Esophagus mucosa (tissue), 1 donor: ENCODE data around the gene KCNQ1OT1. TPM values are rescaled to one million over a fixed set of nuclear protein-coding genes. Genes with fewer than 3 reads are reported as not detected.

Source experiments
- ATAC-seq: fragments of 200-7000 bp; cut with Tn5 transposase; one replicate; pipeline ENCODE4 v1.9.1; 2020
- total RNA-seq: library from RNA; stranded (reverse); gene quantifications from one replicate; pipeline ENCODE4 v1.2.4, GENCODE V29; 2023
- donor health status: DM: yes; HTN: yes; CAD: no.

KCNQ1OT1 gene
- total RNA-seq, 1 donor from 2014 or later = 0.60 TPM

DNA sequence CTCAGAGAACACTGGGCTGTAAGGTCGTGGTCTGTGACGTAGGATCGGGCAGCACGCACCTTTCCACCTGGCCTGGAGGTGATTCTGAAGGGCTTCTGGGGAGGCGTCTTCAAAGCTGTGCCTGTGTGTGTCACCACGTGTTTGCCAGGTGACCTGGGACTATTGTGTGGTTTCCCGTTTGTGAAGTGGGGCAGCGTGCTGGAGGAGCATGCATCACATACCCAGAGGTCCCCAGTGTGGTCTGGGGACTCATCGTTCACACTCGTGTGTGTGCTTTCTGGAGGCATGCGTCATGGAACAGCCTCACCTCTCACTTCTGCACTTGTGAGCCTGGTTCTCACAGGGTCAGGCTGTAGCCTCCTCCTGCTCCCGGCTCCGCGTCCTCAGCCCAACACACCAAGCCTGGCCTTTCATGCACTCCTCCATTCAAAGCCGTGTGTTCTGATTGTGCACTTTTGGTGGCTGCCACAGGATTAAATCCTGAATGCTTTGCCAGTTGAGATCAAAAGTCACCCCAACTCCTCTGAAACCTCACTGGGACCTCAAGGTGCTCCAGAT is 106.3 kb downstream of the KCNQ1OT1 start:
- no peak for ATAC-seq

DNA sequence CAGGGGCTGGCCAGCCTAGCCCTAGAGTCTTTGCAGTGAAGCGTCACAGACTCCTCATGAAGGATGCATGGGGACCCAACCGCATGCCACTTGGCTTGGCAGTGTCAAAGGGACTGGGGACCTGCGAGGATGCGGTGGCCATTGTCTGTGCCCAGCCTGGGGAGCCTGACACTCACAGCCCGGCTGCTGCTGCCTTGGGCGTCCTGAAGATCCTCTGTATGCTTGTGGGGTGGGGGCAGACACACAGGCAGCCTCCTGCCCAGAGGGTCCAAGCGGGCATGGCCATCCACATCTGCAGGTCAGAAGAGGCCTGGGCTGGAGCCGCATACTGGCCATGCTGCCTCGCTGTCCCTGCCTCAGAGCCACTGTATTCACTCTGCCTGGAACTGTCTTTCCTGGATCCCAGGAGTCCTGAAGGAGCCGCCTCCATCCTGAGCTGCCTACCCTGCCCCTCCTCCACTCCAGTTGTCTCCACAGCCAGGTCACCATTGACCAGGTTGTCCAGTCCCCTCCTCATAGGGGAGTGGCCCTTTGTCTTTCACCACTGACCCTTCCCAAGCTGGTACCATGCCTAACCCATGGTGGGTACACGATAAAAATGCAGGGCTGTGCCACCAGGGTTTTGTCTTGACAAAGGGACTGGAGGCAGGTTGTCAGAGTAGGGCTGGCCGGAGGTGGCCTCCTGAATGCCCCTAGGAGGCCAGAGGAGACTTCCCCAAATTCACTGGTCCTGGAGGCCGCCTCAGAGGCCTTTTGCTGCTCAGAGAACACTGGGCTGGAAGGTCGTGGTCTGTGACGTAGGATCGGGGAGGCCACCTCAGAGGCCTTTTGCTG is 107.0 kb downstream of the KCNQ1OT1 start:
- no peak for ATAC-seq

DNA sequence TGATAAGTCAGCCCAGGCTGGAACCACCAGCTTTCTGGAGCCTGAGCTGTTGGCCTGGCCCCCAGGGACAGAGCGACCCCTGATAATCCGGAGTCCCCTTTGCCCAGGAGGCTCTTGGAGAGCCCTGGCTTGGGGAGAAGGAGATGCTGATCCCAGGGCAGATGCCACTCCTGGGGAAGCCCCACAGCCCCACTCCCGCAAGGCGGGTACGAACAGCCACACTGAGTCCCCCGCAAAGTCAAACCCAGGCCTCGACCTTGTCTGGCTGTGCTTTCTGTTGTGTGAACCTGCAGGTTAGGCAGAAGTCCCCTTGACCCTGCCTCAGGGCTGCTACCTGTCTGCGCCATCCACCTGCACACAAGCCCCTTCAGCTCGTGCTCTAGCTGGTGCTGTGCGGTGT is 108.0 kb downstream of the KCNQ1OT1 start:
- no peak for ATAC-seq

DNA sequence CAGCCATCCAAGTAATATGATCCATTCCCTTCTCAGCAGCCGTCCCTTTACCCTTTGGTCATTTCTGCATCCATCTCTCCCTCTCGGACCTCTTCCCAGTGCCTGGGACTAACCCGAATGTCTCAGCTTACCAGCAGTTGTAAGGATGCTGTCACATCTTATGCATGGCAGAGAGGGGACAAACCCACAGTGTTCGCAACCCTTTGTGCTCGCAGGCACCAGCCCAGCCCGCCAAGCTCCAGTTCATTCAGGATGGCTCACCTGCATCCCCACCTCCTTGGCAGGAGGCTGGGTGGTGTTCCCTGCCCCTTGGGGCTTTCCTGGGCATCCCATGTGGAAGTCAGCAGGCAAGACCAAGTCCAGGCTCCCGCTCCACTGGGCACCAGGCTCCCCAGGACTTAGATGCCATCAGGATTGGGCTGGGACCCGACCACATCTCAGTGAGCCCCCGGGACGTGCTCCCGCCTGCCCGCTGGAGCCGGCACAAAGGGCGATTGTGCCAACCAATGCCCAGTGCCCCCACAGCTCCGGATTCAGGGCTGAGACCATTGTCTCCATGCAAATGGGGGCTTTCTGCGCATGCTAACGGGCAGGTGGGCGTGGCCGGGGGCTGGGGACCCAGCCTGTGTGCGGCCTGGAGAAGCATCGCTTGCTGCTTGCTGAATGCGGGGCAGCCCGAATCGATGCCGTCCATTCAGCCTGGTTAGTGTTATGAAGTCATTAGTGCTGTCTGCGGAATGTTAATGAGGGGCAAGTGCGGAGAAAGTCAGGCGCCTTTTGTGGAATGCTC is 108.6 kb downstream of the KCNQ1OT1 start:
- ATAC-seq = no peak

DNA sequence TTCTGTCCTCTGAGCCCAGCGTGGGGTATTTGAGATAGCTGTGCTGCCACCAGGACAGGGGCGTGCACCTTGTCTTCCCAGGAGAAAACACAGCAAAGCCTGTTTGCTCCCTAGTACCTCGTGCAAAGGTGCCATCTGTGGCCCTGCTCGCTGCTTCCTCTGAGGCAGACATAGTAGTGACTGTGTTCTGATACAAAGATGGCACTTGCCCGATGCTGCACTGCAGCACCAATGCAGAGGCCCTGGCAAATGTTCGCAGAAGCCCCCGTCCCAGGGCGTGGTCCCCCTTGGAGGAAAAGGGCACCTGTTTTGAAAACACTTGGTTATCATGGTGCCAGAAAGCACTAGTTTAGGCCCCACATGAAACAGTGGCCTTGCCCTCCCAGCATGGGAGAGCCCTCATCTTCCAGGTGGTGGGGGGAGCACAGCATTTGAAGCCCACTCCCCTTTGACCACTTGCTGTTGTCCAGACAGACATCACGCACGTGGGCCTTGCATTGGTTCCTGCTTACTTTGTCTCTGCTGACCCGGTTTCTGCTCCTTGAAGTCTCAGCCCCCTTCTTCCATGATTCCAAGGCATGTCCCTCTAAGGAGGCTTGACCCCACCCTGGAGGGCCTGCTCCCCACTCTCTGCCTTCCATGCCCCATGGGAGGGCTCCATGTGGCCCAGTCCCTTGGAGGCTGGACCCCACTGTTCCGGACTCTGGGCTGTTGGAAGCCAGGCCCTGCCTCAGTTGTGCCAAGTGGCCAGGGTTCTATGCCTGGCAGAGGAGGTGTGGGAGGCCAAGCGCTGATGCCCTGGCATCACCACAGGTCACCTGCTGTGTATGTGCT is 109.4 kb downstream of the KCNQ1OT1 start:
- no peak for ATAC-seq

DNA sequence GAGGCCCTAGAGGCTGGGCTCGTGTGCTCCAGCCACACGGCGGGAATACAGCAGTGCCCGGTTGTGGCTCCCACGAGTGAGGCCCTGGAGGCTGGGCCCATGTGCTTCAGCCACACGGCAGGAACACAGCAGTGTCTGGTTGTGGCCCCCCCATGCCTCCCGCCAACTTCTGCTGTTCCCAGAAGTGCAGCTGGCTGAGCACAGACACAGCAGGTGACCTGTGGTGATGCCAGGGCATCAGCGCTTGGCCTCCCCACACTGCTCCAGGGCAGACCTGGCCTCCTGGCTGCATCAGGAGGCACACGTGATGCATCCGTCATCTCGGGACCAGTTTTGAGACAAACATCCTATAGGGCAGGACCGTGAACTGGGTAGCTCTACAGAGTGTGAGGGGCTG is 110.3 kb downstream of the KCNQ1OT1 start:
- no peak for ATAC-seq

DNA sequence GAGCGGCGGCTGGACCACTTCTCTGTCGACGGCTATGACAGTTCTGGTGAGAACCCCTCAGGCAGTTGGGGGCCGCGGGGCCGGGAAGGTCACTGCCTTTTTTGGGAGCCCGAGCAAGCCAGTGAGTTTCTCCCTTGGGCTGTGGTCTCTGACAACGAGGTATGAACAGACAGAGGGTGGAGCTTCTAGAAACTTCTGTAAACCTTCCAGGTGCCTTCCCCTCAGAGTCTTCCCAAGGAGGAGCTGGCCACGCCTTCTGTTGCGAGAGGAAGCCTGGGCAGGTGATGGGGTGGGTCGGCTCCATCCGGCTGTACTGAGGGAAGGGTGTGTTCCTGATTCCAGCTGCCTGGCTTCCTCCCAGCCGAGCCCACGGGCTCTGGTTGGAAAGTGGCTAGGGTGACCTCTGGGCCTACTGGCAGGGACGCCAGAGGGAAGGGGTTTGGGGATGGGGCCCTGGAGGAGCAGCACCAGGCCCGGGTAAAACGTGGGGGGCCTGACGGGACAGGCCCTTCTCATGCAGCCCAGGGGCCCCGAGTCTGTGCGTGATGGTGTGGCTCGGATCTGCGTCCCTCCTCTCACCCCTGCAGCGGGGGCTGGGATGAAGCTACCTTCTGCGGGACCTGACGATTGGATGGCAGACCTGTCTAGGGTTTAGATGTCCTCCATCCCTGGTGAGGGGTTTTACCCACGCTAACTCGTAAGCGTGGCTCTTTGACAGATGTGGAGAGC is 110.8 kb downstream of the KCNQ1OT1 start:
- ATAC-seq = no peak

DNA sequence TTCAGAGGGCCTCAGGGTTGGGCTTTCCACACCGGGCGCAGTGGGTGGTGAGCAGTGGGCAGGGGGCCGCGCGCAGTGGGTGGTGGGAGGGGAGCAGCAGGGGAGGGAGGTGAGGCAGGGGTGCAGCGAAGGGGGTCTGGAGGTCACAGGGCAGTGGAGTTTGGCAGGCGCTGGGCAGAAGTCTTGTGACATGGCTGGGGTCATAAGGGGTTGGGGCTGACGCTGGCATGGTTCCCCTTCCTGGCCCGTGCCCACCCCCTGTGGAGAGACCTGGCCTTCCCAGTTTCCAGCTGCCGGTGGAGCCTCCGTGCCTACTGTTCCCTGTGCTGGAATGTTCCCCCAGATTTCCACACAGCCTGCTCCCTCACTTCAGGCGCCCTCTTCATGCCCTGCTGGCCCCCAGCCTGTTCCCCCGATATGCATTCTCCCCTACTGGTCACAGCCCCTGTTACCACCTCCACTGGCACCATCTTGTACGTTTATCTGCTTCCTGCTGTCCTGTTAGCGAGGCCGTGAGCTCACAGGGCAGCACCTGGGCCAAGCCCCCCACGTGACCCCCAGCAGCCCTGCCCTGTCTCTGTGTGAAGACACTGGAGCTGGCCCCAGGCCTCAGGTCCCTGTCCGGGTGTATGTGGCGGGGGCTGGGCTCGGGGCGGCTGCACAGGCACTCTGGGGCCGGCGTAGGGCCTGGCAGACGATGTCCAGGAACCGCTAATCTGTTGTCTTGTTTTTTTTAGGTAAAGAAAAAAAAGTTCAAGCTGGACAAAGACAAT is 111.6 kb downstream of the KCNQ1OT1 start:
- ATAC-seq = no peak

DNA sequence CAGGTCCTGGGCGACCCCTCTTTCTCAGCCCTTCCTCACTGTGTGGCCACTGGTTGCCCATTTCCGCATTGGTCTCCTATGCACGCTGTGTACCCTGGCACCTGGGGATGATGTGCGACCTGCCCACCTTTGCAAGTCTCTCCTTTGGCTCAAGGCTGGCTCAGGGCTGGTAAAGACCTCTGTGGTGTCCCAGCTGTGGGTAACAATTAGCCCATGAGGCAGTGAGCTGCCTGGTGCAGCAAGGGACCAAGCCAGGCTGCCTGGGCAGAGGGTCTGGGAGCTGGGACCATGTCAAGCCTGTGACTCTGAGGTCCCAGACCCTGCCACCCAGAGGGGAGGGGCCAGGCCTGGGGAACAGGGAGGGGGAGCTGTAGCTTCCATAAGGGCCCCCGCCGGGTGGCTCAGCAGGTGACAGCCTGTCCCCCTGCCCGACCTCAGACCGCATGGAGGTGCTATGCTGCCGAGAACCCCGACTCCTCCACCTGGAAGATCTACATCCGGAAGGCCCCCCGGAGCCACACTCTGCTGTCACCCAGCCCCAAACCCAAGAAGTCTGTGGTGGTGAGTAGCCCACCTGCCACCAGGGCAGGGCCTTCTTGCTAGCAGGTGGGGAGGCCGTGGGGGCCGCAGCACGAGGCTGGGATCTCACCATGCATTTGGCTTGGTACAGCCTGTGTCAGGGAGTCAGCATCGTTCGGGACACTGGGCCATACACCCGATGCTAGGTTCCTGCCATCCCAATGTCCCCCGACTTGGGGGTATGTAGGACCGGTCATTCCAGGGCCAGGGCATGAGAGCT is 112.5 kb downstream of the KCNQ1OT1 start:
- ATAC-seq = no peak

DNA sequence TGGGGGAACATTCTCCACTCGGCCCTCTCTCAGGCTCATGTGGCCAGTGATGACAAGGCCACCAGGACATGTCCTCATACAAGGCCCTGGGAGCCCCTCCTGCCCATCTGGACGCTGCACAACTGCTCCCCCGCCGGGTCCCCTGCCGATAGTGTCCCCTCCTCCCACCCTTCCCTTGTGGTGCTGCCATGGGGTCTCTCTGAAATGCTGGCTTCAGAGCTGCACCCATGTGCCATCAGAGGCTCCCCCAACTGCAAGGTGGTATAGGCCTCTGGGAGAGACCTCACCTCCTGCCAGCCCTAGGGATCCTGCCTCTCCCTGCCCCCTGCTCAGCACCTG is 113.0 kb downstream of the KCNQ1OT1 start:
- no peak for ATAC-seq

DNA sequence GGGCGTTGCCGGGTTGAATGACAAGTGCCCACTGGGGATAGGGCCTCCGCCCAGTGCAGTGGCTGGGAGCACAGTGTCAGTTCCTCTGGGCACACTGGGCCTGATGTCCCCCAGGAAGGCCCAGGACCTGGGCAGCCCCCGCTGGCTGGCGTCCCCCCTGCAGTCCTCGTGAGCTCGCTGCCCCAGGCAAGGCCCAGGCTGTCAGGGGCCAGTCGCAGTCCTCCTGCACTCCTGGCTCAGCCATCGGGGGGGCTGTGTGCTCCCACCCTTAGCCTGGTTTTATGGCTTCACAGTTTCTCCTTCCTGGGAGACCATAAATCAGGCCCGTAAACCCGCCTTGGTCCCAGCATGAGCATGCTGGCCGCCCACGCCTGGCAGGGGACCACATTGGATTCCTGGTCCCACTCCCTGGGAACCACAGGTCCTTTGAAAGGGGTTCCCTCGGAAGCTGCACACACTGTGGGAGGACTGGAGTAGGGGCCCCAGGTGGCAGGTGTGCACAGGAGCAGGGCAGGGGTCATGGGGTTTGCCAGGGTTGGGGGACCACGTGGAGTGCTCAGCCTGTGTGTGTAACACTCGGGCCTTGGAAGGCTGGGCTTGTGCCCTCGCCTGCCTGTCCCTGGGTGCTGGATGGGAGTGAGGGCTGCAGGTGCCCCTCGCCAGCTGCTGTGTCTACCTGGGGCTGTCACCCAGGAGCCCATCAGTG is 113.6 kb downstream of the KCNQ1OT1 start:
- ATAC-seq = no peak

DNA sequence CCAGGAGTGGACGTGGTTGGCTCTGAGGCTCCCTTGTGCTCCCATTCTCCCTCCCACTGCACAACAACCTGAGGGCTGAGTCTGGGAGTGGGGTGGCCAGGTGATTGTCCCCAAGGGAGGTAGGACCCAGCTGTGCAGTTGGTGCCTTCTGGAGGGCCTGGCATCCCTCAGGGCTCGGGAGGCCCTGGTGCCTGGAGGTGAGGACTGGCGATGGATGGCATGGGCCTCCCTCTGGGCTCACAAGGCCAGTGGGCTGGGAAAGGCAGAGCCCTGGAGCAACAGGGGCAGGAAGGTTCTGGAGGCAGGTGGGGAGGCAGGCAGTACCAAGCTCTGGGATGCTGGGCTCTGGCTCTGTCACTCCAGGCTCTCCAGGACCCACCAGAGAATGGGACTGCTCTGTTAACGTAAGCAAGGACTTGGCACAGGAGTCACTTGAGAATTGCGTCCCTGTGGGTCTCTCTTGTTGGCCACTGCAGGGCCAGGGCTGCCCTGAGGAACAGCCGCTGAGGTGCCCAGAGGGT is 114.2 kb downstream of the KCNQ1OT1 start:
- ATAC-seq = no peak

DNA sequence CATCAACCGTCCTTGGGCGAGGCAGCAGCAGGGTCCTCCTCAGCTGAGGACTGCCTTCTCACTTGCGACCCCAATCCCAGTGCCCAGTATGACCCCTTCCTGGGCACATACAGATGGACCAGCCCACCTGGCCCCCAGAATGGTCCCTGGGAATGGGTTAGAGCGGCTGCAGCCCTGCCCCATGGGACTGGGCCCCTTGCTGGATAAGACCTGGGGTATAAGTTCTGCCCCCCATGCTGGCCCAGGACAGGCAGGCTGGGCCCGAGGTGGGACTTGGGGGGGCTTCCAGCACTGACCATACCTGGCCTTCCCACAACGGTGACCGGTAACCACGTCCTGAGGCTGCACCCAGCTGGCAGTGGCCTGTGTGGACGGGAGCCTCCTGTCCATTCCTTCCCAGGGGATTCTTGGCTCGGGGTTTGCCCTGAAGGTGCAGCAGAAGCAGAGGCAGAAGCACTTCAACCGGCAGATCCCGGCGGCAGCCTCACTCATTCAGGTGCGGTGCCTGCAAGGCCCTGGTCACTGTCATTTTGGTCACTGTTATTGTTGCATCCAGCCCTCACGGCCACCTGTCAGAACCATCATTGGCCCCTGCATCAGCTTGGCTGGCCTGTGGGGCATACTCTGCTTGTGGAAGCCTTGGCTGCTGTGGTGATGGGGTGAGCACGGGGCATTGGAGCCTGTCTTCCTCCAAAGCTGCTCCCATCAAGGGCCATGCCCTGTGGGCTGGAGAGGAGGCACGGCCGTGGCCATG is 114.8 kb downstream of the KCNQ1OT1 start:
- no peak for ATAC-seq

DNA sequence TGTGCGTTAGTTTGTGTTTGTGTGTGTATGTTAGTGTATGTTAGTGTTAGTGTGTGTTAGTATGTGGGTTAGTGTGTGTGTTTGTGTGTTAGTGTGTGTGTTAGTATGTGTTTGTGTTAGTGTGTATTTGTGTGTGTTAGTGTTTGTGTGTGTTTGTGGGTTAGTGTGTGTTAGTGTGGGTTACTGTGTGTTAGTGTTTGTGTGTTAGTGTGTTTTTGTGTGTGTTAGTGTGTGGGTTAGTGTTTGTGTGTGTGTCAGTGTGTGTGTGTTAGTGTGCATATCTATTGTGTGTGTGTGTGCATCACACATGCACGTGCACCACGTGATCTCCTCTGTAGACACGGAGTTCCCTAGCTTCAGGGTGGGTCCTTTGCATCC is 115.4 kb downstream of the KCNQ1OT1 start:
- ATAC-seq = no peak

DNA sequence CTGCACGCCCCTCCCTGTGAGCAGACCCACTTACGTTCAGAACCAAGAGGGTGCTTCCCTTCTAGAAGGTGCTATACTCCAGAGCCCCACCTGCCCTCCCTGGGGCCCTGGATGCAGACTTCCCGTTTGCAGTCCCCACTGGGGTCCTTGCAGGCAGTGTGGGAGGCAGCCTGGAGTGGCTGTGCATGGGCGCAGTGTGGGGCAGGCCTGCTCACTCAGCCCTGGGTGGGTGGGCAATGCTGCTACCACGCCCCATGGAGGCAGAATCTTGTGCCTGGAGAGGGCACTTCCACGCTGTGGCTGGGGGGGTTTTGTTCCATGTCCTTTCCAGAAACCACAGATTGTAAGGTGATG is 116.2 kb downstream of the KCNQ1OT1 start:
- no peak for ATAC-seq

DNA sequence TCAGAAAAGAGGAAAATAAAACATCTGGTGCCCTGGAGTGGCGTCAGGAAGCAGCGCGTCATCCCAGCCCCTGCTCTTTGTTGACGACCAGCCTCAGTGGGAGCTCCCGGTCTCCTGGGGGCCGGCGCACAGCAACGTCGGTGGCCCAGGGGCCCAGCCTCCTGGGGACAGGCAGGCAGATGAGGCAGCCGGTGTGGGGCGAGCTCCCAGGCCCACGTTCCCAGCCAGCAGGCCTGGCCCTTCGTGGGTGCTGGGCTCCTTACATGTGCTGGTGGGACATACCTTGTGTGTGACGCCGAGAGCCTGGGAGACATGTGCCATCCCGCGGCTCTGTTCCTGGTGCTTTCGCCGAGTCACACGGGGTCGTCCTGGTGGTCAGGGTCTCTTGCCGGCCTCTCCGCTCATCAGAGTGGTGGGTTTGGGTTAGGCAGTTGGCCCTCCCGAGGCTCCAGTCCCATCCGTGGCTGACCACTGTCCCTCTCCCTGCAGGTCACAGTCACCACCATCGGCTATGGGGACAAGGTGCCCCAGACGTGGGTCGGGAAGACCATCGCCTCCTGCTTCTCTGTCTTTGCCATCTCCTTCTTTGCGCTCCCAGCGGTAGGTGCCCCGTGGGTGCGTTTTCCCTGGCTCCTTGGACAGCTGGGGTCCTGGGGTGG is 116.7 kb downstream of the KCNQ1OT1 start:
- ATAC-seq = no peak

DNA sequence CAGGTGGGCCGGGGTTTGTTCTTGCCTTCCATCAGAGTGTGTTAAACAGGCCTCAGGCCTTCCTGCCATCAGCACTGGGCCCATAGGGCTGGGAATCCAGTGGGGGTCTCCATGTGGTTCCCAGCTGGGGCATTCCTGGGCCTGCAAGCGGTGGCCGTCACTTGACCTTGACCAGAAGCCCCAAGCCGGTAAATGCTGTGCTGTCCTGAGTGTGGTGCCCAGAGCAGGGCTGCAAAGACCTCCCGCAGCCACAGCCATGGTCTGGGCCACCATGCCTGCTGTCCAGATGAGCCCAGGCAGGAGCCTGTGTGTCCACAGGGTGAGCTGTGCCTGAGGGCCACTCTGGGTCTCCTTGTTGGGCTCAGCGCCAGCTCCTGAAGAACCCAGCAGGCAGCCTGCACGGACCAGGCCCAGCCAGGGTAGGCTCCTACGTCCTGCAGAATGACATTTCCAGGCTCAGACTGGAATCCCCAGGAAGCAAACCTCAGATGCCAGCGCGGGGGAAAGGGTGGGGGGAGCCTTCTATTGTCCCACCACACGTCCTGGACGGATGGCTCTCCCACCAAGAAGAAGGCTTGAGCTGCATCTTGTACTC is 117.3 kb downstream of the KCNQ1OT1 start:
- no peak for ATAC-seq

DNA sequence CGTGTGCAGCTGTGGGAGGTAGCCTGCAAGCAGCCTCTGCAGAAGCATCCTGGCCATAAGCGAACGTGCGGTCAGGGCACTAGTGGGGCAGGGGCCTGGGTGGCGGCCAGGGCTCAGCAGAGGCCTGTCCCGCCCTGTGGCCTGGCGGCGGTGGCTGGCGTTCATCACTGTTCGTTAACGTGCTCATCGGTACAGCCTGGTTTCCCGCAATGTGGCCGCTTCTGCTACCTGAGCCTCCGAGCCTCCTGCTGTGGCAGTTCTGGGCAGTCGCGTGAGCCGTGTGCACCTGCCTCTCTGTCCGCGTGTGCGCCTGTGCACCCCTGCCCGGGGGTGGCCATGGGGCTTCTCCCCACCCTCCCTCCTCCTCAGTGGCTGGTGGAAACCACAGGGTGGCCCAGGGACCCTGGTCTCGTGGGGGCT is 117.9 kb downstream of the KCNQ1OT1 start:
- ATAC-seq = no peak
